Upper lobe of left lung (tissue), 6 donors: ENCODE results near the gene SWI5. TPM values are rescaled to one million over a fixed set of nuclear protein-coding genes. Genes with fewer than 3 reads are reported as not detected.

Experiments
- ATAC-seq, 2 donors: fragments of 200-7000 bp; cut with Tn5 transposase; one replicate each; pipeline ENCODE4 v1.9.1; 2022; ENCODE audit warnings: mild to moderate bottlenecking in 2 of 2, moderate library complexity in 2 of 2; ENCODE audit not compliant: low FRiP score in 2 of 2
- DNase-seq, 2 donors: peaks; one replicate each; pipeline ENCODE4 v3.0.0-alpha.2; 2019 to 2020
- H3K27ac ChIP-seq, 4 donors: fragments of 200-600 bp; sonication (generic); one replicate each; pipeline ENCODE4 v1.5.1; 2016 to 2019
- H3K27me3 ChIP-seq, 4 donors: fragments of 200-600 bp; sonication (generic); one replicate each; pipeline ENCODE4 v1.5.1; 2017 to 2019
- H3K36me3 ChIP-seq, 4 donors: fragments of 200-600 bp; sonication (generic); one replicate each; pipeline ENCODE4 v1.5.1; 2016 to 2019
- H3K4me1 ChIP-seq, 4 donors: fragments of 200-600 bp; sonication (generic); one replicate each; pipeline ENCODE4 v1.5.1; 2018 to 2019
- H3K4me3 ChIP-seq, 4 donors: fragments of 200-600 bp; sonication (generic); one replicate each; pipeline ENCODE4 v1.5.1; 2017 to 2019; ENCODE audit warnings: mild to moderate bottlenecking in 2 of 4, moderate library complexity in 1 of 4
- H3K9me3 ChIP-seq, 4 donors: fragments of 200-600 bp; sonication (generic); one replicate each; pipeline ENCODE4 v1.5.1; 2018 to 2019
- CTCF ChIP-seq, 6 experiments: fragments of 450-650 bp in 4 of 6; fragments of 200-600 bp in 2 of 6; sonication (generic) in 2 of 6; IDR thresholded peaks; one replicate each; pipeline ENCODE4 v1.5.1; 2016 to 2019; ENCODE audit warnings: antibody characterized with exemption in 6 of 6
- EP300 ChIP-seq, 4 donors: sonication (generic); formaldehyde crosslinking; IDR thresholded peaks; one replicate each; pipeline ENCODE4 v1.5.1; 2017; ENCODE audit warnings: antibody characterized with exemption in 4 of 4, control low read depth in 2 of 4
- POLR2A ChIP-seq, 4 donors: fragments of 450-650 bp; IDR thresholded peaks; one replicate each; pipeline ENCODE4 v1.5.1; 2016 to 2017; ENCODE audit warnings: antibody characterized with exemption in 4 of 4, mild to moderate bottlenecking in 2 of 4
- POLR2AphosphoS5 ChIP-seq, 2 donors: sonication (generic); formaldehyde crosslinking; IDR thresholded peaks; one replicate each; pipeline ENCODE4 v1.5.1; 2017; ENCODE audit warnings: antibody characterized with exemption in 2 of 2
- WGBS, 2 donors: methylation state at CpG; one replicate each; pipeline ENCODE4 v1.1.5; 2017 to 2018; 5-methylcytosine and 5-hydroxymethylcytosine counted together
- total RNA-seq, 6 donors: library from RNA; depleted of rRNA in 4 of 6; stranded (reverse); fragments of >200 nt in 4 of 6; gene quantifications; one replicate each; pipeline versions ENCODE4 v1.1.0 to v1.2.1, GENCODE V29; 2016 to 2021
- donor health status: DM: no; HTN: no; CAD: no; lungs with moderate emphysema.
- donor health status: DM: no; HTN: yes; CAD: no; lungs with severe emphysema.

Gene SWI5
- total RNA-seq, 6 donors from 2014 or later, result 13.7 to 28.3 (median 22.8) TPM

GRCh38 chr9:128244091-128244836 lies 31.8 kb upstream of the SWI5 start:
- Histone ChIP-seq H3K27ac (peak overlapping the region in 3 of 4 donors; percentile 12 to 82 (median 70)), H3K27me3 (no peaks in the 10 kb centered on the region), H3K4me3 (peak overlapping the region in 3 of 4 donors; percentile 25 to 40 (median 36)), H3K9me3 (no peaks in the 10 kb centered on the region), H3K4me1 (peaks cover 15 to 31% (median 20%) of the 10 kb centered on the region in 4 donors), H3K36me3 (no peaks in the 10 kb centered on the region)
- DNase-seq (peak in 1 of 2 donors; percentile 65), ATAC-seq (peak in 1 of 2 donors; percentile 30)
- TF ChIP-seq POLR2A (IDR thresholded peaks at IDR 0.05) (no peak), POLR2AphosphoS5 (IDR thresholded peaks at IDR 0.05) (no peak), CTCF (IDR thresholded peaks at IDR 0.05) (no peak), EP300 (IDR thresholded peaks at IDR 0.05) (no peak)
- 49 to 54% methylated on average over 5 to 13 of the region's 13 CpGs for WGBS, 2 donors

- Histone ChIP-seq H3K4me3 (peak overlapping the region in 3 of 4 donors; percentile 25 to 40 (median 36)), H3K27me3 (no peaks in the 10 kb centered on the region), H3K4me1 (peaks cover 15 to 32% (median 20%) of the 10 kb centered on the region in 4 donors), H3K27ac (peak overlapping the region in 3 of 4 donors; percentile 12 to 82 (median 70)), H3K36me3 (no peaks in the 10 kb centered on the region), H3K9me3 (no peaks in the 10 kb centered on the region)
- TF ChIP-seq EP300 (IDR thresholded peaks at IDR 0.05) (no peak), POLR2AphosphoS5 (IDR thresholded peaks at IDR 0.05) (peak in 1 of 2 donors; percentile 62)
- 9% methylated on average over 17 of the region's 18 CpGs; no CpG with 5 or more reads in 1 of the 2 donors for WGBS, 2 donors
- peak; percentile 68 to 87 for ATAC-seq
- DNase-seq, result peak; percentile 65 to 86
These were observed 31.2 kb upstream of the SWI5 start for GRCh38 chr9:128244837-128245231.

GRCh38 chr9:128245421-128246151 lies 30.5 kb upstream of the SWI5 start:
- Histone ChIP-seq H3K4me1 (peaks cover 16 to 40% (median 24%) of the 10 kb centered on the region in 4 donors), H3K36me3 (no peaks in the 10 kb centered on the region), H3K9me3 (no peaks in the 10 kb centered on the region), H3K4me3 (no peak overlapping the region), H3K27ac (peak overlapping the region in 2 of 4 donors; percentile 70 to 82), H3K27me3 (no peaks in the 10 kb centered on the region)
- ATAC-seq (no peak), DNase-seq (no peak)
- no peak for TF ChIP-seq EP300 (IDR thresholded peaks at IDR 0.05)
- no peak for TF ChIP-seq POLR2A (IDR thresholded peaks at IDR 0.05)
- no peak for TF ChIP-seq CTCF (IDR thresholded peaks at IDR 0.05)
- no peak for TF ChIP-seq POLR2AphosphoS5 (IDR thresholded peaks at IDR 0.05)
- 24 to 30% methylated on average over 9 to 13 of the region's 13 CpGs for WGBS, 2 donors

GRCh38 chr9:128246471-128246870 lies 29.6 kb upstream of the SWI5 start:
- TF ChIP-seq EP300 (IDR thresholded peaks at IDR 0.05) (no peak), CTCF (IDR thresholded peaks at IDR 0.05) (no peak), POLR2AphosphoS5 (IDR thresholded peaks at IDR 0.05) (no peak), POLR2A (IDR thresholded peaks at IDR 0.05) (no peak)
- H3K4me1 ChIP-seq, result peaks cover 25 to 47% (median 33%) of the 10 kb centered on the region in 4 donors
- DNase-seq, result no peak
- no peaks in the 10 kb centered on the region for H3K27me3 ChIP-seq
- no peaks in the 10 kb centered on the region for H3K9me3 ChIP-seq
- H3K4me3 ChIP-seq, result no peak overlapping the region
- 56 to 65% methylated on average over 2 of the region's 2 CpGs for WGBS, 2 donors
- peak overlapping the region in 1 of 4 donors; percentile 82 for H3K27ac ChIP-seq
- ATAC-seq, result no peak
- H3K36me3 ChIP-seq, result no peaks in the 10 kb centered on the region

- Histone ChIP-seq H3K36me3 (no peaks in the 10 kb centered on the region), H3K4me1 (peaks cover 26 to 47% (median 33%) of the 10 kb centered on the region in 4 donors), H3K27ac (peak overlapping the region in 1 of 4 donors; percentile 82), H3K4me3 (no peak overlapping the region), H3K9me3 (no peaks in the 10 kb centered on the region), H3K27me3 (no peaks in the 10 kb centered on the region)
- ATAC-seq (no peak), DNase-seq (no peak)
- TF ChIP-seq POLR2A (IDR thresholded peaks at IDR 0.05) (no peak), CTCF (IDR thresholded peaks at IDR 0.05) (no peak), EP300 (IDR thresholded peaks at IDR 0.05) (no peak), POLR2AphosphoS5 (IDR thresholded peaks at IDR 0.05) (no peak)
- 80 to 81% methylated on average over 5 of the region's 5 CpGs for WGBS, 2 donors
These were observed 28.8 kb upstream of the SWI5 start for GRCh38 chr9:128247226-128247803.
